NCI-H2227 (cell line): ENCODE results near the gene STRIP1.

Source experiments
- DNase-seq: peaks from one replicate; lab custom pipeline; 2025; ENCODE audit not compliant: unreplicated experiment; lab: John Stamatoyannopoulos, UW

Gene STRIP1

GRCh38 chr1:110091381-110091780 lies 57.0 kb downstream of the STRIP1 start:
- no peak for DNase-seq

- DNase-seq = no peak
Observed at GRCh38 chr1:110091791-110092190, 57.4 kb downstream of the STRIP1 start.

GRCh38 chr1:110092991-110093390 lies 58.6 kb downstream of the STRIP1 start:
- DNase-seq = no peak

DNA sequence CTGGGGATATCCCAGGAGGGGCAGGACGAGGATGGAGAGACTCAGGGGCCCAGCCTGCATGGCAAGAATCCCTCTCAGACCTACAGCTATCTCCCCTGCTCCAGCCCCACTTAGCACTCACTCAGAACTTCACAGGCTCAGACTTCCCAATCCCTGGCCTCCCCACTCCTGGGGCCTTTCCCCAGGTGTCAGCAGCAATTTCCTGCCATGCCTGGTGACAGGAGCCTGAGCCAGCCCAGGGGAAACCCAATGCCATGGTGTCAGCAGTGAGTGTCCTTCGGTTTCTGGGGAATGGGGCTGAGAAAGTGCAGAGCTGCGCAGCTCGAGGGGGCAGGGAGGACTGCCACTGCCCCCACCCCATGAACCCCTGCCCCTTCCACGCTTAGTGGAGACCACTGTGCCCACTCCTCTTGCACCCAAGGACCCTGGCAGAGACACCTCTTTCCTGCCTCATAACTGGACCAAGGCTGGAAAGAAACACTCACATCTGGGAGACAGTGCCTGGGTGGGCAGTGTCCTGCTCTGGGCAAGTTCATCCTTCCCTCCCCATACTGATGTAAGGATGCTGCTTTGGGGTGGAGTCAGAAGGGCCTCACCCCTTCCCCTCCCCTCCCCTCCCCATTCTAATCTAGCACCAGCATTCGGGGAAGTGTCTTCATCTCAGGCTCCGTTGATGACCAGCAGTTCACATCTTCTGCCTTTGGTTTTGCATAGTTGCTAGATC lies 60.7 kb downstream of the STRIP1 start:
- no peak for DNase-seq

DNA sequence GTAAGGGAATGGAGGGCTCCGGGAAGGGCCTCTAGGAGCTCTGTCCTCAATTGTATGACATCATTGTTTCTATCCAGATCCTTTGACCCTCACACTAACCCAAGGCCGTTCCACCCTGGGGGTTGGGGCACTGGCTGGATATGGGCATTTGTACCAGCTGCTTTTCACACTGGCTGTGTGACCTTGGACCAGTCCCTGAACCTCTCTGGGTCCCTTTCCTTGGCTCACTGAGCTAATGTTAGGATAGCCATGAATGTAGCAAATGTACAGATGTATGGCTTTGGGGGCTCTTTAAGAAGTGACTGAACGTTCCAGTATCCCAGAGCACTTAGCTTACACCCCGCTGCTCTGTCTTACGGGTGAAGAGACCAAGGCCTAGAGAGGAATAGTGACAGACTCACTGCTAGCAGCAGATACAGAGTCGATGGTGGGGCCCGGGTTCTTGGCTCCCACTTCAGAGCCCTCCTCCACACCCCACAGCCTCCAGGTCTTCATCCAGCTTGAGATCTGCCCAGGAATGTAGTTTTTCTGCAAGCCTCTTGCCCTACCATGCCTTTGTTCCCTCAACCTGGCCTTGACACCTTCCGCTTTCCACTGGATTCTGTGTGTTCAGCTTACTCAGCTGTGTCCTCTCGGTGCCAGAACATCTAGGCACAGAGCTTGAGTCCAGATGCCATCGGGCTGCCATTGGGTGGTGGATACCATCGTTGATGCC lies 63.2 kb downstream of the STRIP1 start:
- DNase-seq = no peak

- DNase-seq = no peak
Observed at GRCh38 chr1:110098222-110099026, 64.0 kb downstream of the STRIP1 start.

DNA sequence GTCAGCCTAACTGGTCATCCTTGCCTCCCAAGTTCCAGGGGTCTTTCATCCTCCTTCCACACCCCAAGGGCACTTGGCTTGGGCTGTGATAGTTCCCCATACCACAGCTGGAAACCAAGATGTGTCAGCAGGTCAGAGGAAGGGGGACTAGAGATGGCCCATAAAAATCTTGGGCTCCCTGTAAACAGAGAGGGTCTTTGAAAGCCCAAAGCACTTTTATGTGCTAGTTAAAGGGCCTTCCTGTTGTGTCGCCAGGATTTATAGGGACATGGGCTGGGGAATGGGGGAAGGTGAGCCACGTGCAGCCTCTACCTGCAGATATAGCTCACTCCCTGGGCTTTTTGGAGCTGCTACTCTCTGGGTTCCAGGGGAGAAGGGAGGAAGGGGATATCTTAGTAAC lies 65.9 kb downstream of the STRIP1 start:
- DNase-seq = no peak

- DNase-seq = no peak
Observed at GRCh38 chr1:110102081-110102480, 67.7 kb downstream of the STRIP1 start.
